ENCODE data around the gene GTPBP6. TPM values are rescaled to one million over a fixed set of nuclear protein-coding genes. Genes with fewer than 3 reads are reported as not detected.

Gene GTPBP6
- total and polyA plus RNA-seq, 2 donors (not counting 3 experiments of a cell fraction or from before 2014, with no cell fraction given) = 39.1 to 63.5 TPM

DNA sequence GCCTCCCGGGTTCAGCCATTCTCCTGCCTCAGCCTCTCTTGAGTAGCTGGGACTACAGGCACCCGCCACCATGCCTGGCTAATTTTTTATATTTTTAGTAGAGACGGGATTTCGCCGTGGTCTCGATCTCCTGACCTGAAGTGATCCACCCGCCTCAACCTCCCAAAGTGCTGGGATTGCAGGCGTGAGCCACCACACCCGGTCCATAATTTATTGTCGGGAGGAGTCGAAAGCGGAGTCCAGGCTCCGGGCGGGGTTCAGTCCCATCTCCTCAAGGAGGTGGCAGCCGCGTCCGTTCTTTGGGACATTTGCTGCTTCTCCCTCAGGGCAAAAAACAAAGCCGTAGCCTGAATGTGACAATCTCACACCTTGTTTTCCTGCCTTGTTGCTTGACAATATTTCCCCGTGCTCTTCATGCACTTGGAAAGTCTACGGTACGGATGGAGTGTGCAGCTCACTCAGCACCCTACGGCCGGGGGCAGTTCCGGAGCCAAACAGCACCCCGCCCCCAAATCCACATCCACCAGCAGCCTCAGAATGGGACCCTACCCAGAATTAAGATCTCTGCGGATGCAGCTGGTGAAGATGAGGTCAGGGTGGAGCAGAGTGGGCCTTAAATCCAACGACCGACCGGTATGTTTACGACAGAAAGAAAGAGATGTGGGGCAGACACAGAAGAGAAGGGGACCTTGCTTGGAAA is 9.6 kb downstream of the GTPBP6 start:
- TF ChIP-seq, protein P1, sequence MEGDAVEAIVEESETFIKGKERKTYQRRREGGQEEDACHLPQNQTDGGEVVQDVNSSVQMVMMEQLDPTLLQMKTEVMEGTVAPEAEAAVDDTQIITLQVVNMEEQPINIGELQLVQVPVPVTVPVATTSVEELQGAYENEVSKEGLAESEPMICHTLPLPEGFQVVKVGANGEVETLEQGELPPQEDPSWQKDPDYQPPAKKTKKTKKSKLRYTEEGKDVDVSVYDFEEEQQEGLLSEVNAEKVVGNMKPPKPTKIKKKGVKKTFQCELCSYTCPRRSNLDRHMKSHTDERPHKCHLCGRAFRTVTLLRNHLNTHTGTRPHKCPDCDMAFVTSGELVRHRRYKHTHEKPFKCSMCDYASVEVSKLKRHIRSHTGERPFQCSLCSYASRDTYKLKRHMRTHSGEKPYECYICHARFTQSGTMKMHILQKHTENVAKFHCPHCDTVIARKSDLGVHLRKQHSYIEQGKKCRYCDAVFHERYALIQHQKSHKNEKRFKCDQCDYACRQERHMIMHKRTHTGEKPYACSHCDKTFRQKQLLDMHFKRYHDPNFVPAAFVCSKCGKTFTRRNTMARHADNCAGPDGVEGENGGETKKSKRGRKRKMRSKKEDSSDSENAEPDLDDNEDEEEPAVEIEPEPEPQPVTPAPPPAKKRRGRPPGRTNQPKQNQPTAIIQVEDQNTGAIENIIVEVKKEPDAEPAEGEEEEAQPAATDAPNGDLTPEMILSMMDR (IDR thresholded peaks at IDR 0.05; ENCODE audit: extremely low read depth in 1 of 2, insufficient read depth in 1 of 2, low read depth in 1 of 2, low read length in 2 of 2) = no peak
- no peak for TF ChIP-seq FOS (IDR thresholded peaks at IDR 0.05; ENCODE audit: borderline replicate concordance, insufficient read depth, low read length)
- no peak for TF ChIP-seq MYC (IDR thresholded peaks at IDR 0.05; ENCODE audit: low read depth, low read length)
- no peak for TF ChIP-seq POLR2AphosphoS5 (IDR thresholded peaks at IDR 0.05; ENCODE audit: insufficient read depth, low read depth, low read length)
- no peak for TF ChIP-seq JUN (IDR thresholded peaks at IDR 0.05; ENCODE audit: borderline replicate concordance, insufficient read depth, insufficient read length, low read depth)
- no peak for TF ChIP-seq GATA2 (IDR thresholded peaks at IDR 0.05; ENCODE audit: insufficient read depth, insufficient read length, low read depth, low read length)
- TF ChIP-seq, protein P2, sequence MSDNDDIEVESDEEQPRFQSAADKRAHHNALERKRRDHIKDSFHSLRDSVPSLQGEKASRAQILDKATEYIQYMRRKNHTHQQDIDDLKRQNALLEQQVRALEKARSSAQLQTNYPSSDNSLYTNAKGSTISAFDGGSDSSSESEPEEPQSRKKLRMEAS (IDR thresholded peaks at IDR 0.05; ENCODE audit: insufficient read depth, insufficient read length) = no peak
- TF ChIP-seq POLR2A (IDR thresholded peaks at IDR 0.05; ENCODE audit: low read depth, low read length) = no peak
- TF ChIP-seq EZH2 (IDR thresholded peaks at IDR 0.05; ENCODE audit: borderline replicate concordance, low read depth, low read length, severe bottlenecking) = no peak
- ChIA-PET CTCF (no interaction called here), POLR2A (no interaction called here)
- Histone ChIP-seq H3K4me2 (ENCODE audit: insufficient read depth, low read length) (no peak overlapping the region), H3K27ac (ENCODE audit: insufficient read depth, low read depth, low read length) (no peak overlapping the region), H3K36me3 (ENCODE audit: control insufficient read depth in 2 of 2, extremely low read depth in 1 of 2, insufficient read depth in 2 of 2, low read length in 2 of 2) (peaks cover 11 to 31% of the 10 kb centered on the region in 2 experiments), H3K9me3 (replicated peaks; ENCODE audit: control insufficient read depth, insufficient read depth, low read length) (no peaks in the 10 kb centered on the region), H3K79me2 (ENCODE audit: control insufficient read depth, insufficient read depth, low read length) (no peaks in the 10 kb centered on the region), H3K4me3 (replicated peaks in 1 of 3; ENCODE audit: insufficient read depth in 1 of 3, low read depth in 1 of 3, low read length in 3 of 3) (no peak overlapping the region), H2AFZ (ENCODE audit: low read depth, low read length) (no peak overlapping the region), H3K4me1 (ENCODE audit: control insufficient read depth, extremely low read depth, insufficient read depth, low read length) (no peaks in the 10 kb centered on the region), H3K9me1 (replicated peaks; ENCODE audit: control insufficient read depth, extremely low read depth, insufficient read depth, low read length) (no peaks in the 10 kb centered on the region), H3K27me3 (ENCODE audit: control insufficient read depth in 2 of 2, insufficient read depth in 2 of 2, low read length in 2 of 2) (no peaks in the 10 kb centered on the region), H3K9ac (replicated peaks; ENCODE audit: extremely low read depth, insufficient read depth, low read length) (no peak overlapping the region), H4K20me1 (replicated peaks; ENCODE audit: control insufficient read depth, extremely low read depth, insufficient read depth, low read length) (no peaks in the 10 kb centered on the region)
- intact Hi-C loops (cut with micrococcal nuclease) = no loop called here
- no peak for FAIRE-seq
- DNase-seq (ENCODE audit: low read depth, low spot score) = no peak
- BruUV-seq (replicated peaks) = no TSS peak
- dilution Hi-C loops (cut with MboI; ENCODE audit: extremely low pct_ligation_motif_present, low sequenced_read_pairs) = no loop called here
